Mesendoderm (in vitro differentiated cells): ENCODE data around the gene CCP110.

Experiments used
- DNase-seq: peaks from one replicate; pipeline ENCODE4 v3.0.0; 2013
- H2AK5ac ChIP-seq: 2 replicates; pipeline ENCODE4 v1.6.1; 2013; ENCODE audit warnings: low read length, inconsistent platforms
- H2BK120ac ChIP-seq: 2 replicates; pipeline ENCODE4 v1.6.1; 2013; ENCODE audit warnings: low read depth, mild to moderate bottlenecking, low read length, moderate library complexity, mixed read lengths
- H2BK15ac ChIP-seq: replicated peaks from 2 replicates; pipeline ENCODE4 v1.6.1; 2013; ENCODE audit warnings: low read depth, mild to moderate bottlenecking, moderate library complexity
- H2BK5ac ChIP-seq: 2 replicates; pipeline ENCODE4 v1.6.1; 2013; ENCODE audit warnings: low read length, inconsistent platforms
- H3K18ac ChIP-seq: 2 replicates; pipeline ENCODE4 v1.6.1; 2013; ENCODE audit warnings: mild to moderate bottlenecking, low read length, mixed read lengths
- H3K23ac ChIP-seq: one replicate; pipeline ENCODE4 v1.6.1; 2013; ENCODE audit warnings: low read length
- H3K27ac ChIP-seq: 2 replicates; pipeline ENCODE4 v1.5.1; 2013; ENCODE audit warnings: low read depth, mild to moderate bottlenecking, inconsistent platforms, low read length, moderate library complexity
- H3K27me3 ChIP-seq: 2 replicates; pipeline ENCODE4 v1.6.1; 2013; ENCODE audit warnings: low read length, control low read depth, mild to moderate bottlenecking, inconsistent platforms; ENCODE audit not compliant: insufficient read depth, poor library complexity
- H3K36me3 ChIP-seq: 2 replicates; pipeline ENCODE4 v1.6.1; 2013; ENCODE audit warnings: low read length, inconsistent platforms; ENCODE audit not compliant: control insufficient read depth, insufficient read depth
- H3K4ac ChIP-seq: one replicate; pipeline ENCODE4 v1.6.1; 2013; ENCODE audit warnings: low read depth, mild to moderate bottlenecking, low read length, moderate library complexity
- H3K4me1 ChIP-seq: 2 replicates; pipeline ENCODE4 v1.6.1; 2013; ENCODE audit warnings: low read depth, low read length, inconsistent platforms; ENCODE audit not compliant: control insufficient read depth
- H3K4me2 ChIP-seq: 2 replicates; pipeline ENCODE4 v1.6.1; 2013; ENCODE audit warnings: low read length
- H3K4me3 ChIP-seq: 2 replicates; pipeline ENCODE4 v1.5.1; 2013; ENCODE audit warnings: mild to moderate bottlenecking, low read length
- H3K56ac ChIP-seq: one replicate; pipeline ENCODE4 v1.6.1; 2013; ENCODE audit warnings: low read length
- H3K79me1 ChIP-seq: 2 replicates; pipeline ENCODE4 v1.6.1; 2013; ENCODE audit warnings: low read length, inconsistent platforms
- H3K79me2 ChIP-seq: 2 replicates; pipeline ENCODE4 v1.6.1; 2013; ENCODE audit warnings: mild to moderate bottlenecking, low read length; ENCODE audit not compliant: control insufficient read depth, insufficient read depth
- H3K9ac ChIP-seq: 2 replicates; pipeline ENCODE4 v1.6.1; 2013; ENCODE audit warnings: low read length, inconsistent platforms
- H4K5ac ChIP-seq: one replicate; pipeline ENCODE4 v1.6.1; 2013; ENCODE audit warnings: low read length
- H4K8ac ChIP-seq: one replicate; pipeline ENCODE4 v1.6.1; 2013; ENCODE audit warnings: low read depth, mild to moderate bottlenecking, control low read depth, low read length, moderate library complexity
- WGBS: extraction: QIAGEN DNeasy Blood & Tissue Kit; methylation state at CpG from one replicate; pipeline ENCODE4 v1.1.7; 2013; ENCODE audit warnings: low lambda C conversion rate, missing lambda C conversion rate; ENCODE audit not compliant: insufficient coverage; ENCODE audit errors: extremely low coverage; 5-methylcytosine and 5-hydroxymethylcytosine counted together

Gene CCP110

DNA sequence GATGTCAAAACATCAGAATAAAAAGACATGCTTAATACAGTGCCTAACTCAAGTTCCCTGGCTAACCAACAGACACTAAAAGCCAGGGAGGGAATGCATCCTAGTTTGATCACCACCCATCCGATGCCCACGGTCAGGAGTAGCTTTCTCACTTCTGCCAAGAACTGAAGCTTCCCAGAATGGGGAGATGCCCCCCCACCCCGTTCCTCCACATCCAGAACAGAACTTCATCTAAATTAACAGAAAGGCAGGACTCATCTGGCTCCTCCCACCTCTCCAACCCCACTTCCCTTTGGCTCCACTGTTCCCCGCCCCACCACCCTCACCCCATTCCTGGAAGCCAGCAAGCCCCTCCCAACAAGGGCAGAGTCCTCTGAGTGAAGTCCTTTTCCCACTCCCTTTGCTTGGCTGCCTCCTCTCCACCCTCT lies 35.5 kb upstream of the CCP110 start:
- H2BK15ac ChIP-seq = no peak overlapping the region
- DNase-seq = peak; percentile 64

GRCh38 chr16:19490619-19491018 lies 33.1 kb upstream of the CCP110 start:
- Histone ChIP-seq H2AK5ac (no peak overlapping the region), H3K27me3 (no peaks in the 10 kb centered on the region), H3K79me1 (no peaks in the 10 kb centered on the region), H3K9ac (no peak overlapping the region), H4K5ac (no peak overlapping the region), H3K18ac (no peak overlapping the region), H2BK5ac (no peak overlapping the region), H3K56ac (no peak overlapping the region), H3K79me2 (no peaks in the 10 kb centered on the region), H2BK120ac (no peak overlapping the region), H4K8ac (no peak overlapping the region), H3K4me1 (peaks cover 8% of the 10 kb centered on the region), H3K27ac (no peak overlapping the region), H2BK15ac (no peak overlapping the region), H3K4me2 (no peak overlapping the region), H3K36me3 (no peaks in the 10 kb centered on the region), H3K4me3 (no peak overlapping the region), H3K4ac (no peak overlapping the region), H3K23ac (no peak overlapping the region)
- no CpG with 5 or more reads among the region's 1 CpG for WGBS
- DNase-seq = no peak

More for the DNA sequence above, 35.5 kb upstream of the CCP110 start:
- Histone ChIP-seq H3K4me3 (no peak overlapping the region), H3K27ac (no peak overlapping the region), H3K4ac (no peak overlapping the region), H4K8ac (no peak overlapping the region), H4K5ac (no peak overlapping the region), H2BK120ac (no peak overlapping the region), H3K79me1 (no peaks in the 10 kb centered on the region), H3K9ac (peak overlapping the region; percentile 60), H2AK5ac (no peak overlapping the region), H3K56ac (peak overlapping the region; percentile 83), H3K79me2 (no peaks in the 10 kb centered on the region), H3K27me3 (no peaks in the 10 kb centered on the region), H3K23ac (no peak overlapping the region), H2BK5ac (peak overlapping the region; percentile 90), H3K4me1 (peaks cover 8% of the 10 kb centered on the region), H3K18ac (no peak overlapping the region), H3K4me2 (peak overlapping the region; percentile 21), H3K36me3 (no peaks in the 10 kb centered on the region)
- WGBS = no CpG with 5 or more reads among the region's 4 CpGs

GRCh38 chr16:19497176-19497575 lies 26.6 kb upstream of the CCP110 start:
- H2AK5ac ChIP-seq = no peak overlapping the region
- H4K5ac ChIP-seq = no peak overlapping the region
- H3K27me3 ChIP-seq = no peaks in the 10 kb centered on the region
- DNase-seq = no peak
- no peak overlapping the region for H2BK5ac ChIP-seq
- H3K4me2 ChIP-seq = no peak overlapping the region
- H3K79me1 ChIP-seq = no peaks in the 10 kb centered on the region
- H3K4ac ChIP-seq = no peak overlapping the region
- H4K8ac ChIP-seq = no peak overlapping the region
- H3K27ac ChIP-seq = no peak overlapping the region
- no peak overlapping the region for H3K9ac ChIP-seq
- no peak overlapping the region for H2BK120ac ChIP-seq
- no CpG with 5 or more reads among the region's 5 CpGs for WGBS
- no peak overlapping the region for H2BK15ac ChIP-seq
- no peak overlapping the region for H3K4me3 ChIP-seq
- no peaks in the 10 kb centered on the region for H3K4me1 ChIP-seq
- no peak overlapping the region for H3K23ac ChIP-seq
- no peaks in the 10 kb centered on the region for H3K36me3 ChIP-seq
- no peak overlapping the region for H3K56ac ChIP-seq
- H3K79me2 ChIP-seq = no peaks in the 10 kb centered on the region
- H3K18ac ChIP-seq = no peak overlapping the region

GRCh38 chr16:19499006-19499405 lies 24.7 kb upstream of the CCP110 start:
- H3K18ac ChIP-seq = no peak overlapping the region
- H4K8ac ChIP-seq = no peak overlapping the region
- no peak overlapping the region for H2BK120ac ChIP-seq
- H3K4me2 ChIP-seq = no peak overlapping the region
- no peak overlapping the region for H3K27ac ChIP-seq
- no peak overlapping the region for H3K4me3 ChIP-seq
- no peaks in the 10 kb centered on the region for H3K79me2 ChIP-seq
- H4K5ac ChIP-seq = no peak overlapping the region
- H3K36me3 ChIP-seq = peaks cover 1% of the 10 kb centered on the region
- H3K4ac ChIP-seq = no peak overlapping the region
- H3K4me1 ChIP-seq = no peaks in the 10 kb centered on the region
- DNase-seq = no peak
- no peak overlapping the region for H3K9ac ChIP-seq
- H2BK5ac ChIP-seq = no peak overlapping the region
- WGBS = no CpG with 5 or more reads among the region's 5 CpGs
- H2AK5ac ChIP-seq = no peak overlapping the region
- no peak overlapping the region for H3K23ac ChIP-seq
- H3K56ac ChIP-seq = no peak overlapping the region
- H3K27me3 ChIP-seq = no peaks in the 10 kb centered on the region
- no peaks in the 10 kb centered on the region for H3K79me1 ChIP-seq
- no peak overlapping the region for H2BK15ac ChIP-seq

GRCh38 chr16:19499481-19499880 lies 24.3 kb upstream of the CCP110 start:
- Histone ChIP-seq H3K4me2 (no peak overlapping the region), H3K27ac (no peak overlapping the region), H4K8ac (no peak overlapping the region), H4K5ac (no peak overlapping the region), H3K4ac (no peak overlapping the region), H2BK15ac (no peak overlapping the region), H3K23ac (no peak overlapping the region), H3K27me3 (no peaks in the 10 kb centered on the region), H3K79me2 (no peaks in the 10 kb centered on the region), H3K4me1 (no peaks in the 10 kb centered on the region), H3K36me3 (peaks cover 1% of the 10 kb centered on the region), H2BK120ac (no peak overlapping the region), H2AK5ac (no peak overlapping the region), H2BK5ac (no peak overlapping the region), H3K9ac (no peak overlapping the region), H3K4me3 (no peak overlapping the region), H3K79me1 (no peaks in the 10 kb centered on the region), H3K18ac (no peak overlapping the region), H3K56ac (no peak overlapping the region)
- no CpG with 5 or more reads among the region's 3 CpGs for WGBS
- no peak for DNase-seq

- Histone ChIP-seq H3K36me3 (peaks cover 1% of the 10 kb centered on the region), H2AK5ac (no peak overlapping the region), H3K27ac (no peak overlapping the region), H2BK15ac (no peak overlapping the region), H3K27me3 (no peaks in the 10 kb centered on the region), H2BK5ac (no peak overlapping the region), H3K23ac (no peak overlapping the region), H3K56ac (no peak overlapping the region), H4K8ac (no peak overlapping the region), H4K5ac (no peak overlapping the region), H3K4me3 (no peak overlapping the region), H3K4me2 (no peak overlapping the region), H3K9ac (no peak overlapping the region), H3K18ac (no peak overlapping the region), H3K4me1 (no peaks in the 10 kb centered on the region), H3K79me2 (no peaks in the 10 kb centered on the region), H3K79me1 (no peaks in the 10 kb centered on the region), H2BK120ac (no peak overlapping the region), H3K4ac (no peak overlapping the region)
- peak; percentile 89 for DNase-seq
- no CpG with 5 or more reads among the region's 3 CpGs for WGBS
These were observed 21.2 kb upstream of the CCP110 start for GRCh38 chr16:19502395-19503131.
